H9 (cell line): ENCODE data around the gene GRIP2. TPM values are rescaled to one million over a fixed set of nuclear protein-coding genes. Genes with fewer than 3 reads are reported as not detected.
A peak's percentile ranks its signal among the peaks of the same experiment; 100 is the strongest.

Experiments used
- DNase-seq: peaks from one replicate; pipeline ENCODE4 v3.0.0-alpha.2; 2017
- H2AFZ ChIP-seq: one replicate; pipeline ENCODE4 v1.6.1; 2013; ENCODE audit warnings: mild to moderate bottlenecking, low read length, control low read depth, moderate library complexity
- H2AK5ac ChIP-seq: 2 replicates; pipeline ENCODE4 v1.6.1; 2013; ENCODE audit warnings: low read length, control low read depth, mixed read lengths; ENCODE audit not compliant: insufficient read length
- H2BK120ac ChIP-seq: one replicate; pipeline ENCODE4 v1.6.1; 2013; ENCODE audit warnings: low read depth, mild to moderate bottlenecking, low read length, control low read depth, inconsistent platforms; ENCODE audit not compliant: poor library complexity, severe bottlenecking
- H2BK12ac ChIP-seq: 2 replicates; pipeline ENCODE4 v1.6.1; 2013; ENCODE audit warnings: low read length, control low read depth, mixed read lengths, low read depth; ENCODE audit not compliant: insufficient read length
- H2BK15ac ChIP-seq: 2 replicates; pipeline ENCODE4 v1.6.1; 2013; ENCODE audit warnings: low read depth, low read length, control low read depth
- H2BK20ac ChIP-seq: one replicate; pipeline ENCODE4 v1.6.1; 2013; ENCODE audit warnings: low read depth, mild to moderate bottlenecking, low read length, control low read depth, inconsistent platforms; ENCODE audit not compliant: poor library complexity, severe bottlenecking
- H2BK5ac ChIP-seq: 2 replicates; pipeline ENCODE4 v1.6.1; 2013; ENCODE audit warnings: low read length, control low read depth, mixed read lengths; ENCODE audit not compliant: insufficient read length
- H3K14ac ChIP-seq: 2 replicates; pipeline ENCODE4 v1.6.1; 2013; ENCODE audit warnings: low read length, control low read depth; ENCODE audit not compliant: insufficient read depth
- H3K18ac ChIP-seq: 2 replicates; pipeline ENCODE4 v1.6.1; 2013; ENCODE audit warnings: low read depth, mild to moderate bottlenecking, mixed read lengths, low read length, control low read depth; ENCODE audit not compliant: insufficient read length
- H3K23ac ChIP-seq: 2 replicates; pipeline ENCODE4 v1.6.1; 2013; ENCODE audit warnings: low read length, control low read depth, mixed read lengths, low read depth; ENCODE audit not compliant: insufficient read length
- H3K23me2 ChIP-seq: 2 replicates; pipeline ENCODE4 v1.6.1; 2013; ENCODE audit warnings: low read depth, mild to moderate bottlenecking, mixed read lengths, low read length, control low read depth; ENCODE audit not compliant: insufficient read length, poor library complexity, severe bottlenecking
- H3K27ac ChIP-seq: 2 replicates; pipeline ENCODE4 v1.5.1; 2013; ENCODE audit warnings: low read length, control low read depth, mixed read lengths, low read depth; ENCODE audit not compliant: insufficient read length
- H3K27me3 ChIP-seq: 2 replicates; pipeline ENCODE4 v1.6.1; 2013; ENCODE audit warnings: low read length, control low read depth, inconsistent platforms; ENCODE audit not compliant: insufficient read depth
- H3K4ac ChIP-seq: 2 replicates; pipeline ENCODE4 v1.6.1; 2013; ENCODE audit warnings: low read depth, mild to moderate bottlenecking, control low read depth, inconsistent platforms, low read length, moderate library complexity
- H3K4me1 ChIP-seq: 2 replicates; pipeline ENCODE4 v1.6.1; 2013; ENCODE audit warnings: low read length, control low read depth, inconsistent platforms; ENCODE audit not compliant: insufficient read depth
- H3K4me2 ChIP-seq: 2 replicates; pipeline ENCODE4 v1.6.1; 2013; ENCODE audit warnings: low read length, control low read depth, mixed read lengths; ENCODE audit not compliant: insufficient read length, insufficient read depth
- H3K56ac ChIP-seq: 2 replicates; pipeline ENCODE4 v1.6.1; 2013; ENCODE audit warnings: low read depth, mild to moderate bottlenecking, mixed read lengths, low read length, control low read depth; ENCODE audit not compliant: insufficient read length
- H3K79me1 ChIP-seq: 2 replicates; pipeline ENCODE4 v1.6.1; 2013; ENCODE audit warnings: low read depth, mild to moderate bottlenecking, moderate library complexity, low read length, control low read depth, inconsistent platforms; ENCODE audit not compliant: insufficient read depth, poor library complexity, severe bottlenecking
- H3K79me2 ChIP-seq: 2 replicates; pipeline ENCODE4 v1.6.1; 2013; ENCODE audit warnings: low read length, control low read depth, inconsistent platforms; ENCODE audit not compliant: insufficient read depth
- H3K9ac ChIP-seq: 2 replicates; pipeline ENCODE4 v1.6.1; 2013; ENCODE audit warnings: low read length, control low read depth, mixed read lengths; ENCODE audit not compliant: insufficient read length; ENCODE audit errors: extremely low read depth
- H3K9me3 ChIP-seq: one replicate; pipeline ENCODE4 v1.6.1; 2013; ENCODE audit warnings: low read depth, low read length, inconsistent platforms; ENCODE audit not compliant: control insufficient read depth
- H3T11ph ChIP-seq: one replicate; pipeline ENCODE4 v1.6.1; 2013; ENCODE audit warnings: mild to moderate bottlenecking, low read length, control low read depth, inconsistent platforms
- H4K20me1 ChIP-seq: one replicate; pipeline ENCODE4 v1.6.1; 2013; ENCODE audit not compliant: control insufficient read depth, insufficient read length, insufficient read depth
- H4K5ac ChIP-seq: 2 replicates; pipeline ENCODE4 v1.6.1; 2013; ENCODE audit warnings: low read depth, mild to moderate bottlenecking, mixed read lengths, low read length, control low read depth; ENCODE audit not compliant: insufficient read length
- H4K8ac ChIP-seq: replicated peaks from 2 replicates; pipeline ENCODE4 v1.6.1; 2013; ENCODE audit warnings: low read length, control low read depth, mixed read lengths, low read depth; ENCODE audit not compliant: insufficient read length
- H4K91ac ChIP-seq: 2 replicates; pipeline ENCODE4 v1.6.1; 2013; ENCODE audit warnings: low read depth, mild to moderate bottlenecking, moderate library complexity, mixed read lengths, low read length, control low read depth; ENCODE audit not compliant: insufficient read length
- H3K27ac Mint-ChIP-seq, 3 experiments: 2 replicates in 2 of 3; 3 replicates in 1 of 3; pipeline ENCODE4 v1.8.0; 2020 to 2021; ENCODE audit warnings: mixed read lengths in 3 of 3, mild to moderate bottlenecking in 1 of 3, moderate library complexity in 1 of 3
- H3K27me3 Mint-ChIP-seq: 2 replicates; pipeline ENCODE4 v1.8.0; 2021; ENCODE audit warnings: low read depth, mild to moderate bottlenecking, moderate library complexity, mixed read lengths
- H3K36me3 Mint-ChIP-seq, 3 experiments: 2 replicates in 2 of 3; 3 replicates in 1 of 3; pipeline ENCODE4 v1.8.0; 2020 to 2021; ENCODE audit warnings: low read depth in 3 of 3, mixed read lengths in 3 of 3; ENCODE audit not compliant: insufficient read depth in 1 of 3
- H3K4me1 Mint-ChIP-seq, 2 experiments: 2 replicates each; pipeline ENCODE4 v1.8.0; 2020; ENCODE audit warnings: mixed read lengths in 2 of 2
- H3K4me3 Mint-ChIP-seq, 2 experiments: 2 replicates in 1 of 2; 3 replicates in 1 of 2; pipeline ENCODE4 v1.8.0; 2020 to 2021; ENCODE audit warnings: mild to moderate bottlenecking in 2 of 2, mixed read lengths in 2 of 2, moderate library complexity in 1 of 2
- H3K9me3 Mint-ChIP-seq, 2 experiments: 2 replicates in 1 of 2; 3 replicates in 1 of 2; pipeline ENCODE4 v1.8.0; 2020; ENCODE audit warnings: mild to moderate bottlenecking in 2 of 2, mixed read lengths in 2 of 2, moderate library complexity in 1 of 2
- CTCF ChIP-seq: fragments of 200-600 bp; sonication (generic); conservative IDR thresholded peaks from 3 replicates; pipeline ENCODE4 v1.8.0; 2021; ENCODE audit warnings: antibody characterized with exemption, mild to moderate bottlenecking
- WGBS: extraction: QIAGEN DNeasy Blood & Tissue Kit; methylation state at CpG from one replicate; pipeline ENCODE4 v1.1.7; 2013; ENCODE audit warnings: missing lambda C conversion rate, low lambda C conversion rate, mixed read lengths; ENCODE audit not compliant: insufficient read length; ENCODE audit errors: extremely low coverage; 5-methylcytosine and 5-hydroxymethylcytosine counted together
- total RNA-seq: library from RNA; stranded (reverse); gene quantifications from 2 replicates; pipeline ENCODE4 v1.2.1, GENCODE V29; 2021

Gene GRIP2
- total RNA-seq, 1 experiment from 2014 or later: 3.1 TPM

DNA sequence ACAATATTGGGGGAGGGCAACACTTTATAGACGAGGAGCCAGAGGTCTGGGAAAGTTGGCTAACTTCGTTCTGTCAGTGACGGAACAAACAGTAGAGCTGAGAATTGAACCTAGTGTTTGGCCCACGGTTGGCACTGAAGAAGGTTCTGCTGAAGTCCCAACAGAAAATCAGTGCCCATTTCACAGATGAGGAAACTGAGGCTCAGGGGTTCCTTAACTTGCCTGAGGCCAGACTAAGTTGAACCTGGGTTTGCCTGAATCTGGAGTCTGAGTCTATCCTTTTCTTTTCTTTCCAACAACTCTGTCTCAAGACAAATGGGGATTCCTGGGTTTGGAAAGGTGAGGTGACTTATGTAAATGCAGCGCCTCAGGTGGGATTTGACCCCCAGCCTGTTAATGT, 82.7 kb downstream of the GRIP2 start:
- H3K4me1 Mint-ChIP-seq: peaks cover 22% of the 10 kb centered on the region in 2 experiments

More for the DNA sequence above, 82.7 kb downstream of the GRIP2 start:
- Histone ChIP-seq H2AK5ac (no peak overlapping the region), H3K23ac (no peak overlapping the region), H3K9me3 (no peaks in the 10 kb centered on the region), H3T11ph (no peak overlapping the region), H4K8ac (no peak overlapping the region), H2BK20ac (no peak overlapping the region), H3K4ac (no peak overlapping the region), H2BK15ac (no peak overlapping the region), H3K23me2 (no peaks in the 10 kb centered on the region), H4K91ac (no peak overlapping the region), H2AFZ (no peak overlapping the region), H2BK5ac (no peak overlapping the region), H3K79me1 (no peaks in the 10 kb centered on the region), H3K4me2 (no peak overlapping the region), H4K5ac (no peak overlapping the region), H3K9ac (no peak overlapping the region), H3K79me2 (no peaks in the 10 kb centered on the region), H3K4me1 (peaks cover 3% of the 10 kb centered on the region; the same call in 1 of the 2 replicates), H4K20me1 (no peaks in the 10 kb centered on the region), H3K56ac (no peak overlapping the region), H3K18ac (no peak overlapping the region), H3K27me3 (no peaks in the 10 kb centered on the region), H2BK12ac (no peak overlapping the region), H3K27ac (no peak overlapping the region), H3K14ac (no peak overlapping the region), H2BK120ac (no peak overlapping the region)
- Mint-ChIP-seq H3K36me3 (peaks cover 33 to 67% (median 37%) of the 10 kb centered on the region in 3 experiments; a peak in 6 of 7 replicates), H3K9me3 (no peaks in the 10 kb centered on the region), H3K27me3 (no peaks in the 10 kb centered on the region), H3K27ac (peak overlapping the region in 2 of 3 experiments; percentile 38 to 87; a peak in 3 of 7 replicates), H3K4me3 (no peak overlapping the region)
- WGBS: no CpG with 5 or more reads among the region's 5 CpGs
- no peak for TF ChIP-seq CTCF
- no peak for DNase-seq
